Breast epithelium (tissue), 4 donors: Measurements from ENCODE around the gene NELL1. TPM values are rescaled to one million over a fixed set of nuclear protein-coding genes. Genes with fewer than 3 reads are reported as not detected.

Experiments
- DNase-seq, 2 donors: peaks; one replicate each; pipeline ENCODE4 v3.0.0-alpha.2; 2019; ENCODE audit warnings: low spot score in 2 of 2
- H3K27ac ChIP-seq, 2 donors: fragments of 200-600 bp; sonication (generic) in 1 of 2; one replicate each; pipeline ENCODE4 v1.5.1; 2016 to 2019; ENCODE audit warnings: mild to moderate bottlenecking in 1 of 2
- H3K27me3 ChIP-seq, 2 donors: fragments of 200-600 bp; sonication (generic) in 1 of 2; one replicate each; pipeline versions ENCODE4 v1.5.1 to v1.6.0; 2017 to 2019; ENCODE audit warnings: control low read depth in 1 of 2, mild to moderate bottlenecking in 1 of 2
- H3K36me3 ChIP-seq: fragments of 200-600 bp; one replicate; pipeline ENCODE4 v1.5.1; 2019
- H3K4me1 ChIP-seq, 2 donors: fragments of 200-600 bp; sonication (generic); one replicate each; pipeline ENCODE4 v1.5.1; 2016 to 2019; ENCODE audit warnings: control low read depth in 1 of 2
- H3K4me3 ChIP-seq, 3 donors: fragments of 200-600 bp; sonication (generic); 1 replicate in 2 of 3; 2 replicates in 1 of 3; pipeline ENCODE4 v1.5.1; 2016 to 2019; ENCODE audit warnings: mild to moderate bottlenecking in 3 of 3, moderate library complexity in 2 of 3
- H3K9me3 ChIP-seq, 2 donors: fragments of 200-600 bp; sonication (generic) in 1 of 2; one replicate each; pipeline ENCODE4 v1.5.1; 2016 to 2019; ENCODE audit warnings: control low read depth in 1 of 2
- POLR2A ChIP-seq: fragments of 450-650 bp; IDR thresholded peaks from one replicate; pipeline ENCODE4 v1.6.1; 2016; ENCODE audit warnings: antibody characterized with exemption, mild to moderate bottlenecking, moderate library complexity
- POLR2AphosphoS5 ChIP-seq, 3 donors: sonication (generic); formaldehyde crosslinking; IDR thresholded peaks; one replicate each; pipeline ENCODE4 v1.6.1; 2017; ENCODE audit warnings: antibody characterized with exemption in 3 of 3
- intact Hi-C: fragments of 100-400 bp; cut with DNase I; formaldehyde crosslinking; loops from one replicate; pipeline ENCODE4 v1.15.1; 2023; ENCODE audit warnings: low total_unique reads
- total RNA-seq, 3 donors: library from RNA; depleted of rRNA; stranded (reverse); fragments of >200 nt; gene quantifications; one replicate each; pipeline ENCODE4 v1.1.0, GENCODE V29; 2016
- TF ChIP-seq, protein P1 (sequence below), 3 donors: fragments of 450-650 bp; IDR thresholded peaks; one replicate each; pipeline ENCODE4 v1.5.1; 2016 to 2017; ENCODE audit warnings: antibody characterized with exemption in 3 of 3, mild to moderate bottlenecking in 3 of 3, moderate library complexity in 3 of 3

NELL1 gene
- total RNA-seq, 3 donors from 2014 or later, result 0.15 TPM; not detected in 2

DNA sequence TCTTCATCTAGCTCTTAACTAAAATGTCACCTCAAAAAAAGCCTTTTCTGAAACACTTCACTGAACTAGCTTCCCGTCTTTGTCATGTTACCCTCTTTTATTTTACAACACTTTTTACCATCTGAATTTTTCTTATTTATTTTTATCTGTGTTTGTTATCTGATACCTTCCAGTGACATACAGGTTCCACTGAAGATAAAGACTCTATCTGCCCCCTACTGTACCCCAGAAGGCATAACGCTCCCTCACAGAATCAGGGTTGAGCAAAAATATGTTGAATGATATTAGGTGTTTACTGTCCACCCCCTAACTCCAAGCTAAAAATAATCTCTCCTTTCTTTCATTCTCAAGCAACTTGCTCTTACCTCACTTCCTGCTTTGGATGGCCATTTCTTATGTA lies 654.2 kb downstream of the NELL1 start:
- peaks cover 6 to 7% of the 10 kb centered on the region in 2 donors for H3K9me3 ChIP-seq
- DNase-seq, result no peak
- no peak overlapping the region for H3K4me3 ChIP-seq
- H3K4me1 ChIP-seq, result no peaks in the 10 kb centered on the region
- intact Hi-C loops, result no loop called here
- no peak overlapping the region for H3K27ac ChIP-seq
- H3K27me3 ChIP-seq, result no peaks in the 10 kb centered on the region
- no peaks in the 10 kb centered on the region for H3K36me3 ChIP-seq
- TF ChIP-seq POLR2AphosphoS5 (IDR thresholded peaks at IDR 0.05) (no peak), POLR2A (no peak)
- TF ChIP-seq, protein P1, sequence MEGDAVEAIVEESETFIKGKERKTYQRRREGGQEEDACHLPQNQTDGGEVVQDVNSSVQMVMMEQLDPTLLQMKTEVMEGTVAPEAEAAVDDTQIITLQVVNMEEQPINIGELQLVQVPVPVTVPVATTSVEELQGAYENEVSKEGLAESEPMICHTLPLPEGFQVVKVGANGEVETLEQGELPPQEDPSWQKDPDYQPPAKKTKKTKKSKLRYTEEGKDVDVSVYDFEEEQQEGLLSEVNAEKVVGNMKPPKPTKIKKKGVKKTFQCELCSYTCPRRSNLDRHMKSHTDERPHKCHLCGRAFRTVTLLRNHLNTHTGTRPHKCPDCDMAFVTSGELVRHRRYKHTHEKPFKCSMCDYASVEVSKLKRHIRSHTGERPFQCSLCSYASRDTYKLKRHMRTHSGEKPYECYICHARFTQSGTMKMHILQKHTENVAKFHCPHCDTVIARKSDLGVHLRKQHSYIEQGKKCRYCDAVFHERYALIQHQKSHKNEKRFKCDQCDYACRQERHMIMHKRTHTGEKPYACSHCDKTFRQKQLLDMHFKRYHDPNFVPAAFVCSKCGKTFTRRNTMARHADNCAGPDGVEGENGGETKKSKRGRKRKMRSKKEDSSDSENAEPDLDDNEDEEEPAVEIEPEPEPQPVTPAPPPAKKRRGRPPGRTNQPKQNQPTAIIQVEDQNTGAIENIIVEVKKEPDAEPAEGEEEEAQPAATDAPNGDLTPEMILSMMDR (IDR thresholded peaks at IDR 0.05), result no peak

- no peak overlapping the region for H3K4me3 ChIP-seq
- TF ChIP-seq, protein P1 (IDR thresholded peaks at IDR 0.05), result no peak
- no peak for TF ChIP-seq POLR2AphosphoS5 (IDR thresholded peaks at IDR 0.05)
- TF ChIP-seq POLR2A, result no peak
- H3K27me3 ChIP-seq, result no peaks in the 10 kb centered on the region
- no peak overlapping the region for H3K27ac ChIP-seq
- no peaks in the 10 kb centered on the region for H3K9me3 ChIP-seq
- H3K4me1 ChIP-seq, result no peaks in the 10 kb centered on the region
- intact Hi-C loops, result no loop called here
- DNase-seq, result no peak
- H3K36me3 ChIP-seq, result no peaks in the 10 kb centered on the region
These were observed 673.8 kb downstream of the NELL1 start for GRCh38 chr11:21343204-21343603.

GRCh38 chr11:21346361-21346760 lies 677.0 kb downstream of the NELL1 start:
- Histone ChIP-seq H3K27ac (no peak overlapping the region), H3K4me1 (no peaks in the 10 kb centered on the region), H3K9me3 (no peaks in the 10 kb centered on the region), H3K4me3 (no peak overlapping the region), H3K27me3 (no peaks in the 10 kb centered on the region), H3K36me3 (no peaks in the 10 kb centered on the region)
- TF ChIP-seq, protein P1 (IDR thresholded peaks at IDR 0.05), result no peak
- TF ChIP-seq POLR2AphosphoS5 (IDR thresholded peaks at IDR 0.05) (no peak), POLR2A (no peak)
- intact Hi-C loops, result no loop called here
- DNase-seq, result no peak

DNA sequence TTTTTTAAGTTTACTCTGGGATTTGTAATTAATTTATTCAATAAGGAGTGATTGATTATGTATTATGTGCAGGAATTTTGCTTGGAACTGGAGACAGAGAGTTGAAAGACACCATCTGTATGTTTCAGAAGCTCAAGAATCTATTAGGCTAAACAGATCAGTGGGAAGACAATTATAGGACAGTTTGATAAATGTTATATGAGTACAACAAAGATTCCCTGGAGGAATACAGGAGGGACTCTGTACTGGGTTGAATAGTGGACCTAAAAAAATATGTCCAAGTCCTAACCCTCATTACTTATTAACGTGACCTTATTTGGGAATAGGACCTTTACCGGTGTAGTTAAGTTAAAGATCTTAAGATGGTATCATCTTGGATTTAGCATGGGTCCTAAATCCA lies 681.2 kb downstream of the NELL1 start:
- no peaks in the 10 kb centered on the region for H3K36me3 ChIP-seq
- DNase-seq, result no peak
- intact Hi-C loops, result no loop called here
- H3K4me3 ChIP-seq, result no peak overlapping the region
- TF ChIP-seq POLR2AphosphoS5 (IDR thresholded peaks at IDR 0.05) (no peak), POLR2A (no peak)
- TF ChIP-seq, protein P1 (IDR thresholded peaks at IDR 0.05), result no peak
- no peaks in the 10 kb centered on the region for H3K9me3 ChIP-seq
- H3K4me1 ChIP-seq, result no peaks in the 10 kb centered on the region
- no peaks in the 10 kb centered on the region for H3K27me3 ChIP-seq
- H3K27ac ChIP-seq, result no peak overlapping the region

- TF ChIP-seq POLR2A (no peak), POLR2AphosphoS5 (IDR thresholded peaks at IDR 0.05) (no peak)
- TF ChIP-seq, protein P1 (IDR thresholded peaks at IDR 0.05), result no peak
- DNase-seq, result no peak
- intact Hi-C loops, result no loop called here
These were observed 684.0 kb downstream of the NELL1 start for GRCh38 chr11:21353425-21353824.

More at GRCh38 chr11:21353425-21353824, 684.0 kb downstream of the NELL1 start:
- Histone ChIP-seq H3K9me3 (no peaks in the 10 kb centered on the region), H3K27me3 (no peaks in the 10 kb centered on the region), H3K27ac (no peak overlapping the region), H3K4me3 (no peak overlapping the region), H3K4me1 (no peaks in the 10 kb centered on the region), H3K36me3 (no peaks in the 10 kb centered on the region)
